Activated CD4-positive, alpha-beta T cell treated with anti-CD3 and anti-CD28 coated beads, Interleukin-2, Interleukin-6, amounts not matched to agents 100 ng/mL and 50 ng/mL, durations not matched to agents 16 hours and 8 hours (primary cell): Measurements from ENCODE around the gene SORD.
"Not testable (repeated sequence)": the region's sequence is repeated elsewhere in the genome, so short reads cannot be mapped to it uniquely, and the experiment has no call there.

Source experiments
- DNase-seq: peaks from one replicate; pipeline ENCODE4 v3.0.0-alpha.2; 2020

The SORD gene

GRCh38 chr15:45022871-45023658 lies at the start of gene SORD:
Gene SORD, plus strand, starts transcription at chr15:45023195. Its CDS starts 89 bp downstream, at chr15:45023284.
- peak; percentile 96 for DNase-seq

- not testable (repeated sequence) for DNase-seq
Measured at GRCh38 chr15:44976183-44976582, 46.8 kb upstream of the SORD start.

- not testable (repeated sequence) for DNase-seq
Measured at GRCh38 chr15:44977781-44978180, 45.2 kb upstream of the SORD start.

GRCh38 chr15:44979617-44980339 lies 43.2 kb upstream of the SORD start:
- not testable (repeated sequence) for DNase-seq

- not testable (repeated sequence) for DNase-seq
Measured at GRCh38 chr15:44984144-44984543, 38.9 kb upstream of the SORD start.

- DNase-seq, result not testable (repeated sequence)
Measured at GRCh38 chr15:44986346-44987055, 36.5 kb upstream of the SORD start.

GRCh38 chr15:44987711-44988110 lies 35.3 kb upstream of the SORD start:
- DNase-seq, result peak; percentile 15

- not testable (repeated sequence) for DNase-seq
Measured at GRCh38 chr15:44988184-44988869, 34.7 kb upstream of the SORD start.

GRCh38 chr15:44988870-44989219 lies 34.1 kb upstream of the SORD start:
- not testable (repeated sequence) for DNase-seq

GRCh38 chr15:44997632-44998031 lies 25.4 kb upstream of the SORD start:
- DNase-seq, result not testable (repeated sequence)

GRCh38 chr15:44999105-44999504 lies 23.9 kb upstream of the SORD start:
- no peak for DNase-seq

GRCh38 chr15:45001180-45001579 lies 21.8 kb upstream of the SORD start:
- DNase-seq, result not testable (repeated sequence)

- DNase-seq, result not testable (repeated sequence)
Measured at GRCh38 chr15:45003731-45004410, 19.1 kb upstream of the SORD start.

- peak; percentile 11 for DNase-seq
Measured at GRCh38 chr15:45004590-45005175, 18.3 kb upstream of the SORD start.

- no peak for DNase-seq
Measured at GRCh38 chr15:45009046-45009445, 13.9 kb upstream of the SORD start.

GRCh38 chr15:45015114-45015513 lies 7.9 kb upstream of the SORD start:
- not testable (repeated sequence) for DNase-seq

- not testable (repeated sequence) for DNase-seq
Measured at GRCh38 chr15:45020222-45020900, 2.6 kb upstream of the SORD start.

- not testable (repeated sequence) for DNase-seq
Measured at GRCh38 chr15:45020901-45021259, 2.1 kb upstream of the SORD start.

- no peak for DNase-seq
Measured at GRCh38 chr15:45021348-45021747, 1.6 kb upstream of the SORD start.

- peak; percentile 22 for DNase-seq
Measured at GRCh38 chr15:45023659-45024225, 747 bp downstream of the SORD start.

GRCh38 chr15:45024649-45025048 lies 1.7 kb downstream of the SORD start:
- not testable (repeated sequence) for DNase-seq
